HCT116 (cell line): ENCODE data around the gene STRIP1. TPM values are rescaled to one million over a fixed set of nuclear protein-coding genes. Genes with fewer than 3 reads are reported as not detected.

ENCODE experiments used
- ATAC-seq: fragments of 200-7000 bp; cut with Tn5 transposase; 2 replicates; pipeline ENCODE4 v1.9.1; 2020; ENCODE audit warnings: mild to moderate bottlenecking, moderate library complexity
- BruUV-seq: library from RNA; stranded (reverse); fragments of 400-500 nt; replicated peaks from 2 replicates; lab custom pipeline; 2021; lab: Mats Ljungman, UMichigan
- CTCF ChIA-PET: fragments of 300-600 bp; sonication (Branson Sonifier 250); formaldehyde crosslinking; loops from one replicate; lab custom pipeline; 2021; ENCODE audit warnings: antibody characterized with exemption; lab: Charles Lee
- POLR2A ChIA-PET: fragments of 300-600, 350-600 bp; sonication (Branson Sonifier 250); formaldehyde crosslinking; loops from one replicate; lab custom pipeline; 2021; ENCODE audit warnings: antibody characterized with exemption; lab: Charles Lee
- RAD21 ChIA-PET, 2 experiments: fragments of 300-600 bp; sonication (Branson Sonifier 250); formaldehyde crosslinking; loops; one replicate each; lab custom pipeline; 2023; ENCODE audit warnings: low total read pairs in 2 of 2; ENCODE audit not compliant: uncharacterized antibody in 2 of 2, unreplicated experiment in 2 of 2, low non-redundant PET in 1 of 2; lab: Charles Lee
- DNase-seq: peaks from one replicate; pipeline ENCODE4 v3.0.0-alpha.2; 2010; ENCODE audit warnings: low read depth, low spot score
- H2AFZ ChIP-seq: fragments of 200-600 bp; shearing (Covaris generic), sonication (generic); 2 replicates; pipeline ENCODE4 v1.6.1; 2017; ENCODE audit warnings: low read depth, mixed run types, mixed read lengths, antibody characterized with exemption, low read length; ENCODE audit not compliant: poor library complexity, severe bottlenecking
- H3K27ac ChIP-seq: 2 replicates; pipeline ENCODE4 v1.5.1; 2012; ENCODE audit warnings: low read depth, low read length
- H3K27me3 ChIP-seq: fragments of 200-600 bp; sonication (generic); 2 replicates; pipeline ENCODE4 v1.6.1; 2016; ENCODE audit warnings: mixed run types, low read length, mixed read lengths; ENCODE audit not compliant: insufficient read depth
- H3K36me3 ChIP-seq, 2 experiments: fragments of 200-500 bp in 1 of 2; fragments of 200-600 bp in 1 of 2; sonication (Bioruptor generic) in 1 of 2; sonication (generic) in 1 of 2; 2 replicates each; pipeline versions ENCODE4 v1.5.1 to v1.6.1; 2014 to 2016; ENCODE audit warnings: low read length in 2 of 2, inconsistent platforms in 1 of 2, mixed read lengths in 1 of 2, mixed run types in 1 of 2; ENCODE audit not compliant: insufficient read depth in 2 of 2, control insufficient read depth in 1 of 2
- H3K4me1 ChIP-seq, 2 experiments: fragments of 200-600 bp in 1 of 2; sonication (generic) in 1 of 2; 2 replicates each; pipeline versions ENCODE4 v1.5.1 to v1.6.1; 2012 to 2017; ENCODE audit warnings: low read length in 2 of 2, inconsistent platforms in 1 of 2, mild to moderate bottlenecking in 1 of 2, mixed read lengths in 1 of 2, mixed run types in 1 of 2, moderate library complexity in 1 of 2; ENCODE audit not compliant: insufficient read depth in 2 of 2, control insufficient read depth in 1 of 2
- H3K4me2 ChIP-seq: fragments of 200-600 bp; sonication (generic); 2 replicates; pipeline ENCODE4 v1.6.1; 2017; ENCODE audit warnings: mixed run types, low read length, mixed read lengths
- H3K4me3 ChIP-seq, 2 experiments: fragments of 200-600 bp in 1 of 2; sonication (generic) in 1 of 2; replicated peaks in 1 of 2; 2 replicates each; pipeline ENCODE4 v1.5.1; 2011 to 2016; ENCODE audit warnings: low read length in 2 of 2, control low read depth in 1 of 2, low read depth in 1 of 2, mild to moderate bottlenecking in 1 of 2, mixed read lengths in 1 of 2, mixed run types in 1 of 2
- H3K79me2 ChIP-seq: fragments of 200-600 bp; sonication (generic); 2 replicates; pipeline ENCODE4 v1.6.1; 2017; ENCODE audit warnings: mild to moderate bottlenecking, mixed run types, low read length, moderate library complexity, mixed read lengths; ENCODE audit not compliant: insufficient read depth
- H3K9ac ChIP-seq: fragments of 200-600 bp; sonication (generic); 2 replicates; pipeline ENCODE4 v1.6.1; 2016; ENCODE audit warnings: low read length, mixed read lengths
- H3K9me2 ChIP-seq: fragments of 200-600 bp; sonication (generic), shearing (Covaris generic); 2 replicates; pipeline ENCODE4 v1.6.1; 2017; ENCODE audit warnings: mixed run types, mild to moderate bottlenecking, moderate library complexity; ENCODE audit not compliant: insufficient read depth
- H3K9me3 ChIP-seq, 2 experiments: fragments of 200-500 bp in 1 of 2; fragments of 200-600 bp in 1 of 2; sonication (Bioruptor generic) in 1 of 2; sonication (generic) in 1 of 2; 2 replicates each; pipeline ENCODE4 v1.6.1; 2014 to 2017; ENCODE audit warnings: low read length in 2 of 2, mixed read lengths in 2 of 2, inconsistent platforms in 1 of 2, low read depth in 1 of 2, mild to moderate bottlenecking in 1 of 2, mixed run types in 1 of 2, moderate library complexity in 1 of 2; ENCODE audit not compliant: control insufficient read depth in 1 of 2, insufficient read depth in 1 of 2
- H4K20me1 ChIP-seq: fragments of 200-600 bp; sonication (generic), shearing (Covaris generic); 2 replicates; pipeline ENCODE4 v1.6.1; 2017; ENCODE audit warnings: mixed run types, mild to moderate bottlenecking, moderate library complexity; ENCODE audit not compliant: insufficient read depth
- EGR1 ChIP-seq: IDR thresholded peaks from 2 replicates; pipeline ENCODE4 v1.6.1; 2012; ENCODE audit warnings: low read depth
- EZH2 ChIP-seq: fragments of 200-600 bp; sonication (generic); IDR thresholded peaks from 2 replicates; pipeline ENCODE4 v1.6.1; 2017; ENCODE audit warnings: antibody characterized with exemption, mixed run types
- FOSL1 ChIP-seq: IDR thresholded peaks from 2 replicates; pipeline ENCODE4 v1.6.1; 2012; ENCODE audit warnings: low read depth
- JUND ChIP-seq: IDR thresholded peaks from 2 replicates; pipeline ENCODE4 v1.6.1; 2012
- REST ChIP-seq: IDR thresholded peaks from 2 replicates; pipeline ENCODE4 v1.6.1; 2012; ENCODE audit warnings: low read depth
- SP1 ChIP-seq: IDR thresholded peaks from 2 replicates; pipeline ENCODE4 v1.6.1; 2012; ENCODE audit warnings: low read depth
- TCF7L2 ChIP-seq: IDR thresholded peaks from 2 replicates; pipeline ENCODE4 v1.7.0; 2011; ENCODE audit warnings: borderline replicate concordance, inconsistent platforms; ENCODE audit not compliant: insufficient read depth, insufficient read length; ENCODE audit errors: extremely low read depth
- YY1 ChIP-seq: IDR thresholded peaks from 2 replicates; pipeline ENCODE4 v1.6.1; 2011; ENCODE audit warnings: low read length, low read depth, moderate library complexity, mild to moderate bottlenecking; ENCODE audit not compliant: insufficient replicate concordance; ENCODE audit errors: extremely low read depth
- intact Hi-C: fragments of 100-400 bp; cut with micrococcal nuclease; formaldehyde crosslinking; loops from 2 replicates; pipeline ENCODE4 v1.10.0; 2022
- total RNA-seq: library from RNA; stranded (reverse); gene quantifications from one replicate; pipeline ENCODE4 v1.2.1, GENCODE V29; 2021; ENCODE audit not compliant: unreplicated experiment

Gene STRIP1
- total RNA-seq, 1 experiment from 2014 or later: 33.5 TPM

GRCh38 chr1:109993885-109994284 is 40.5 kb upstream of the STRIP1 start:
- H2AFZ ChIP-seq: no peak overlapping the region

More at GRCh38 chr1:109993885-109994284, 40.5 kb upstream of the STRIP1 start:
- ChIA-PET CTCF (interaction anchor here (2.0 kb wide), 1 partner anchor 10 kb away, joined by 10 read pairs; the partner anchor contains the start of gene AHCYL1), RAD21 (interaction anchor here in 1 of 2 experiments (1.5 kb wide), 1 partner anchor 9 kb away, joined by 3 read pairs; the partner anchor contains the start of gene AHCYL1), POLR2A (interaction anchor here (1.9 kb wide), 1 partner anchor 9 kb away, joined by 9 read pairs; the partner anchor contains the start of gene AHCYL1)
- Histone ChIP-seq H3K9me2 (no peaks in the 10 kb centered on the region), H3K27me3 (no peaks in the 10 kb centered on the region), H4K20me1 (peaks cover 6% of the 10 kb centered on the region; the same call in 1 of the 2 replicates), H3K36me3 (peaks cover 0 to 3% of the 10 kb centered on the region in 2 experiments; a peak in 1 of 4 replicates), H3K9me3 (no peaks in the 10 kb centered on the region), H3K9ac (no peak overlapping the region), H3K4me1 (no peaks in the 10 kb centered on the region; a peak in 1 of 4 replicates), H3K27ac (no peak overlapping the region), H3K4me3 (no peak overlapping the region), H3K4me2 (no peak overlapping the region), H3K79me2 (peaks cover 91% of the 10 kb centered on the region)
- ATAC-seq: no peak
- intact Hi-C loops: no loop called here
- BruUV-seq: no TSS peak
- TF ChIP-seq TCF7L2: no peak
- no peak for TF ChIP-seq EZH2
- no peak for TF ChIP-seq EGR1
- no peak for TF ChIP-seq SP1
- TF ChIP-seq FOSL1: no peak
- TF ChIP-seq REST: no peak
- TF ChIP-seq YY1: no peak
- TF ChIP-seq JUND: no peak
- DNase-seq: no peak
